Central memory CD8-positive, alpha-beta T cell (primary cell): ENCODE measurements around the gene KDSR.

Source experiments
- ATAC-seq: fragments of 150-1000 bp; cut with Tn5 transposase; replicated peaks from 2 replicates; pipeline ENCODE4 v1.10.0; 2022; ENCODE audit warnings: mild to moderate bottlenecking, moderate FRiP score, moderate number of reproducible peaks; ENCODE audit not compliant: poor library complexity, severe bottlenecking; ENCODE audit errors: extremely low read depth
- DNase-seq, 2 donors: peaks; one replicate each; pipeline ENCODE4 v3.0.0; 2021; ENCODE audit warnings: low spot score in 2 of 2
- H3K27ac Mint-ChIP-seq: one replicate; pipeline ENCODE4 v1.8.0; 2022; ENCODE audit warnings: low read depth, mild to moderate bottlenecking, moderate library complexity, mixed read lengths
- H3K27me3 Mint-ChIP-seq: one replicate; pipeline ENCODE4 v1.8.0; 2022; ENCODE audit warnings: mixed read lengths
- H3K36me3 Mint-ChIP-seq: one replicate; pipeline ENCODE4 v1.8.0; 2022; ENCODE audit warnings: mild to moderate bottlenecking, moderate library complexity, mixed read lengths; ENCODE audit not compliant: insufficient read depth
- H3K4me1 Mint-ChIP-seq: one replicate; pipeline ENCODE4 v1.8.0; 2022; ENCODE audit warnings: mixed read lengths
- H3K4me3 Mint-ChIP-seq: one replicate; pipeline ENCODE4 v1.8.0; 2022; ENCODE audit warnings: mild to moderate bottlenecking, moderate library complexity, mixed read lengths
- H3K9me3 Mint-ChIP-seq: one replicate; pipeline ENCODE4 v1.8.0; 2022; ENCODE audit warnings: mixed read lengths

KDSR gene

GRCh38 chr18:63316612-63317555 lies 50.1 kb downstream of the KDSR start:
- H3K4me1 Mint-ChIP-seq = peaks cover 78% of the 10 kb centered on the region
- peak overlapping the region; percentile 96 for H3K27ac Mint-ChIP-seq
- ATAC-seq = no peak
- H3K36me3 Mint-ChIP-seq = peaks cover 26% of the 10 kb centered on the region
- H3K27me3 Mint-ChIP-seq = no peaks in the 10 kb centered on the region
- H3K4me3 Mint-ChIP-seq = peak overlapping the region; percentile 100
- no peak for DNase-seq
- H3K9me3 Mint-ChIP-seq = no peaks in the 10 kb centered on the region

- DNase-seq (no peak), ATAC-seq (no peak)
- Mint-ChIP-seq H3K9me3 (no peaks in the 10 kb centered on the region), H3K27ac (peak overlapping the region; percentile 96), H3K27me3 (no peaks in the 10 kb centered on the region), H3K4me3 (peak overlapping the region; percentile 100), H3K36me3 (peaks cover 23% of the 10 kb centered on the region), H3K4me1 (peaks cover 80% of the 10 kb centered on the region)
Observed at GRCh38 chr18:63315876-63316275, 51.1 kb downstream of the KDSR start.

GRCh38 chr18:63315131-63315662 lies 51.8 kb downstream of the KDSR start:
- H3K9me3 Mint-ChIP-seq = no peaks in the 10 kb centered on the region
- DNase-seq (no peak), ATAC-seq (no peak)
- no peaks in the 10 kb centered on the region for H3K27me3 Mint-ChIP-seq
- peaks cover 21% of the 10 kb centered on the region for H3K36me3 Mint-ChIP-seq
- H3K27ac Mint-ChIP-seq = peak overlapping the region; percentile 58
- H3K4me3 Mint-ChIP-seq = peak overlapping the region; percentile 25
- peaks cover 85% of the 10 kb centered on the region for H3K4me1 Mint-ChIP-seq

- ATAC-seq (no peak), DNase-seq (no peak)
- H3K27ac Mint-ChIP-seq = peak overlapping the region; percentile 58
- peaks cover 89% of the 10 kb centered on the region for H3K4me1 Mint-ChIP-seq
- no peaks in the 10 kb centered on the region for H3K27me3 Mint-ChIP-seq
- no peaks in the 10 kb centered on the region for H3K9me3 Mint-ChIP-seq
- peak overlapping the region; percentile 25 for H3K4me3 Mint-ChIP-seq
- peaks cover 20% of the 10 kb centered on the region for H3K36me3 Mint-ChIP-seq
Observed at GRCh38 chr18:63314062-63314790, 52.8 kb downstream of the KDSR start.

- Mint-ChIP-seq H3K4me3 (no peak overlapping the region), H3K36me3 (peaks cover 14% of the 10 kb centered on the region), H3K4me1 (peaks cover 87% of the 10 kb centered on the region), H3K9me3 (no peaks in the 10 kb centered on the region), H3K27ac (no peak overlapping the region), H3K27me3 (no peaks in the 10 kb centered on the region)
- ATAC-seq (no peak), DNase-seq (no peak)
Observed at GRCh38 chr18:63313396-63313917, 53.5 kb downstream of the KDSR start.

GRCh38 chr18:63312737-63313395 lies 54.1 kb downstream of the KDSR start:
- no peak for ATAC-seq

GRCh38 chr18:63312019-63312409 lies 55.0 kb downstream of the KDSR start:
- H3K9me3 Mint-ChIP-seq = no peaks in the 10 kb centered on the region
- DNase-seq (no peak), ATAC-seq (no peak)
- H3K27me3 Mint-ChIP-seq = no peaks in the 10 kb centered on the region
- H3K4me3 Mint-ChIP-seq = no peak overlapping the region
- peaks cover 83% of the 10 kb centered on the region for H3K4me1 Mint-ChIP-seq
- peaks cover 8% of the 10 kb centered on the region for H3K36me3 Mint-ChIP-seq
- H3K27ac Mint-ChIP-seq = no peak overlapping the region

More at GRCh38 chr18:63312737-63313395, 54.1 kb downstream of the KDSR start:
- Mint-ChIP-seq H3K4me3 (no peak overlapping the region), H3K9me3 (no peaks in the 10 kb centered on the region), H3K27ac (no peak overlapping the region), H3K27me3 (no peaks in the 10 kb centered on the region), H3K36me3 (peaks cover 10% of the 10 kb centered on the region), H3K4me1 (peaks cover 85% of the 10 kb centered on the region)
- DNase-seq = no peak

GRCh38 chr18:63311118-63312018 lies 55.6 kb downstream of the KDSR start:
- Mint-ChIP-seq H3K27me3 (no peaks in the 10 kb centered on the region), H3K4me3 (no peak overlapping the region), H3K27ac (peak overlapping the region; percentile 52), H3K36me3 (peaks cover 8% of the 10 kb centered on the region), H3K9me3 (no peaks in the 10 kb centered on the region), H3K4me1 (peaks cover 86% of the 10 kb centered on the region)
- DNase-seq (no peak), ATAC-seq (no peak)

- Mint-ChIP-seq H3K4me3 (no peak overlapping the region), H3K27ac (peak overlapping the region; percentile 39), H3K9me3 (no peaks in the 10 kb centered on the region), H3K36me3 (peaks cover 3% of the 10 kb centered on the region), H3K27me3 (no peaks in the 10 kb centered on the region), H3K4me1 (peaks cover 74% of the 10 kb centered on the region)
- ATAC-seq = peak; percentile 59
- no peak for DNase-seq
Observed at GRCh38 chr18:63309422-63309821, 57.6 kb downstream of the KDSR start.

- Mint-ChIP-seq H3K27me3 (no peaks in the 10 kb centered on the region), H3K9me3 (no peaks in the 10 kb centered on the region), H3K27ac (peak overlapping the region; percentile 38), H3K4me1 (peaks cover 70% of the 10 kb centered on the region), H3K36me3 (peaks cover 3% of the 10 kb centered on the region), H3K4me3 (no peak overlapping the region)
- ATAC-seq = no peak
- DNase-seq = no peak
Observed at GRCh38 chr18:63307551-63308200, 59.3 kb downstream of the KDSR start.
